ENCODE data around the gene PKDREJ.

Gene PKDREJ

DNA sequence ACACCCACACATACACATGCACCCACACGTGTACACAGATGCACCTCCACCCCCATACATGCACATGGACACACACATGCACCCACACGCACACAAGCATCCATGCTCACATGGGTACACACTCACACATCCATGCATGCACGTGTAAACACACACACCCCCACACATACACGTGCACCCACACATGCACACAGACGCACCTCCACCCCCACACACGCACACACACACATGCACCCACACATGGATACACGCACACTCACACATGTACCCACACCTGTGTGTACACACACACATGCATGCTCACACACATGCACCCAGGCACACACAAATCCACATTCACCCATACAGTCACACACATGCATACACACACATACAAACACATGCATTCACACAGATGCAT is 37.5 kb downstream of the PKDREJ start:
- no peaks in the 10 kb centered on the region for H3K9me3 ChIP-seq (ENCODE audit: low read length)
- H3F3A ChIP-seq (ENCODE audit: insufficient read depth, low read length) = no peaks in the 10 kb centered on the region
- no peaks in the 10 kb centered on the region for H3K9me2 ChIP-seq (ENCODE audit: low read depth, low read length)
- H3K36me3 ChIP-seq (ENCODE audit: insufficient read depth, low read length) = peaks cover 6% of the 10 kb centered on the region
- H3K27me3 ChIP-seq (ENCODE audit: insufficient read depth, low read length) = no peaks in the 10 kb centered on the region
- H2AFZ ChIP-seq (ENCODE audit: low read length) = no peak overlapping the region
- no peaks in the 10 kb centered on the region for H3K79me2 ChIP-seq (ENCODE audit: insufficient read depth, low read length)
- TF ChIP-seq, protein P1, sequence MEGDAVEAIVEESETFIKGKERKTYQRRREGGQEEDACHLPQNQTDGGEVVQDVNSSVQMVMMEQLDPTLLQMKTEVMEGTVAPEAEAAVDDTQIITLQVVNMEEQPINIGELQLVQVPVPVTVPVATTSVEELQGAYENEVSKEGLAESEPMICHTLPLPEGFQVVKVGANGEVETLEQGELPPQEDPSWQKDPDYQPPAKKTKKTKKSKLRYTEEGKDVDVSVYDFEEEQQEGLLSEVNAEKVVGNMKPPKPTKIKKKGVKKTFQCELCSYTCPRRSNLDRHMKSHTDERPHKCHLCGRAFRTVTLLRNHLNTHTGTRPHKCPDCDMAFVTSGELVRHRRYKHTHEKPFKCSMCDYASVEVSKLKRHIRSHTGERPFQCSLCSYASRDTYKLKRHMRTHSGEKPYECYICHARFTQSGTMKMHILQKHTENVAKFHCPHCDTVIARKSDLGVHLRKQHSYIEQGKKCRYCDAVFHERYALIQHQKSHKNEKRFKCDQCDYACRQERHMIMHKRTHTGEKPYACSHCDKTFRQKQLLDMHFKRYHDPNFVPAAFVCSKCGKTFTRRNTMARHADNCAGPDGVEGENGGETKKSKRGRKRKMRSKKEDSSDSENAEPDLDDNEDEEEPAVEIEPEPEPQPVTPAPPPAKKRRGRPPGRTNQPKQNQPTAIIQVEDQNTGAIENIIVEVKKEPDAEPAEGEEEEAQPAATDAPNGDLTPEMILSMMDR (IDR thresholded peaks at IDR 0.05; ENCODE audit: low read length) = no peak
- no peak for TF ChIP-seq EZH2 (IDR thresholded peaks at IDR 0.05; ENCODE audit: borderline replicate concordance, low read length)
- no peak overlapping the region for H3K9ac ChIP-seq (ENCODE audit: low read length)
- no peak overlapping the region for H3K27ac ChIP-seq (ENCODE audit: low read depth, low read length, poor library complexity, severe bottlenecking)
- H4K20me1 ChIP-seq (ENCODE audit: insufficient read depth, low read length) = no peaks in the 10 kb centered on the region
- no peaks in the 10 kb centered on the region for H3K4me1 ChIP-seq (ENCODE audit: insufficient read depth, low read length, severe bottlenecking)
- H3K4me3 ChIP-seq (ENCODE audit: low read depth, low read length, poor library complexity, severe bottlenecking) = no peak overlapping the region
- no peak overlapping the region for H3K4me2 ChIP-seq (ENCODE audit: low read length)

DNA sequence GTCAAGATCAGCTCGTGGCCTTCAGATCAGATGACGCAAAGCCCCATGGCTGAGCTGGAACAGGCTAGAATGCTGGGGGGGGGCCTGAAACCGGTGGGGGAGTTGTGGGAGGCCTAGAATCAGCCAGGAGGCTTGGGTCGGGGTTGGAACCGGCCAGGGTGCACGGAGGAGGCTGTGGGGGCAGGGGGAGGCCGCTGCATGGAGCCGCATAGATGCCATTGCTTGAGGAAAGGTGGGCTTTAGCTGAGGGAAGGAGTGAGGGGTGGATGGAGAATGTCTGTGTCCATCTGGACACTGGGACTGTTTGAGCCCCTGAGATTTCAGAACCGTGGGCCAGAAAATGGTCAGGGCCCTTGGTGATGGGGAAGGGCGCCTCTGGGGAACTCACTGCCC is 38.2 kb downstream of the PKDREJ start:
- Histone ChIP-seq H3K9me3 (ENCODE audit: low read length) (no peaks in the 10 kb centered on the region), H3K4me3 (ENCODE audit: low read depth, low read length, poor library complexity, severe bottlenecking) (no peak overlapping the region), H3K9me2 (ENCODE audit: low read depth, low read length) (no peaks in the 10 kb centered on the region), H3K4me1 (ENCODE audit: insufficient read depth, low read length, severe bottlenecking) (peaks cover 2% of the 10 kb centered on the region), H4K20me1 (ENCODE audit: insufficient read depth, low read length) (no peaks in the 10 kb centered on the region), H3K9ac (ENCODE audit: low read length) (no peak overlapping the region), H3F3A (ENCODE audit: insufficient read depth, low read length) (no peaks in the 10 kb centered on the region), H3K4me2 (ENCODE audit: low read length) (no peak overlapping the region), H3K36me3 (ENCODE audit: insufficient read depth, low read length) (peaks cover 13% of the 10 kb centered on the region), H3K27ac (ENCODE audit: low read depth, low read length, poor library complexity, severe bottlenecking) (no peak overlapping the region), H3K27me3 (ENCODE audit: insufficient read depth, low read length) (no peaks in the 10 kb centered on the region), H2AFZ (ENCODE audit: low read length) (no peak overlapping the region), H3K79me2 (ENCODE audit: insufficient read depth, low read length) (no peaks in the 10 kb centered on the region)
- TF ChIP-seq, protein P1 (IDR thresholded peaks at IDR 0.05; ENCODE audit: low read length) = no peak
- TF ChIP-seq EZH2 (IDR thresholded peaks at IDR 0.05; ENCODE audit: borderline replicate concordance, low read length) = no peak

DNA sequence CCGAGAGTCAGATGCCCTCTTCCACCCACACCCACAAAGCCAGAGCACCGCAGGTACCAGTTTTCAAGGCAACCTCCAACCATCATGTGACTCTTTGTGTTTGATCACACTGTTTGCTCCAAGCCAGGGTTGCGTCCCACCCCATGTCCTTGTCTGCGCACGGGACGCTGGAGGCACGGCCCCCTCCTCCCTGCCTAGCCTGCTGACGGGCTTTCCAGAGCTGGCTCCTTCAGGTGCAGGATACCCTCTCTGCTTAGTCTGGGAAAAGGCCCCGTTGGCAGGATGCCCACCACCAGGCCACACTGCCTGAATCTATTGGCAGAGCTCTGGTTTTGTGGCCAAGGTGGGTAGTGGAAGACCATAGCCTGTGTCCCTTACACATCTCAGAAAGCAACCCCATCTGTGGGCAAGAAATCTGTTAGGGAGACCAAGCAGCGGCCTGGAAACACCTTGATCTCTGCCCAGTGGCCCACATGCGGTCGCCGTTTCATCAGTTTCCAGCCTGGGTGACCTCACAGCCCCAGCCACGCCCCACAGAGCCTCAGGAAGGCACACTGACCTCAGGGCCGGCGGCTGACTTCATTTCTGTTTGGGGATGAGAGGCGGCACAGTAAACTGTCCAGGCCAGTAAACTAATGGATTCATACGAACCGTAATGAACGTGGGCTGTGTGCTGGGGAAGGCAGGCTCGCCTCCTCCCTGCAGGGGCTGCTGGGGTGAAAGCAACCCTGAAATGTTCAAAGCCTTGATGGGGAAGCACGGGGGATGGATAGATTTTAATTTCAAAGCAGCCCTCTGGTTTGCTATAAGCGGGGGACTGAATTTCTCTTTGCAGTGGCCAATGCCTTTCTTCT is 38.9 kb downstream of the PKDREJ start:
- H3F3A ChIP-seq (ENCODE audit: insufficient read depth, low read length) = no peaks in the 10 kb centered on the region
- peaks cover 19% of the 10 kb centered on the region for H3K36me3 ChIP-seq (ENCODE audit: insufficient read depth, low read length)
- no peaks in the 10 kb centered on the region for H3K79me2 ChIP-seq (ENCODE audit: insufficient read depth, low read length)
- H2AFZ ChIP-seq (ENCODE audit: low read length) = no peak overlapping the region
- no peak overlapping the region for H3K4me2 ChIP-seq (ENCODE audit: low read length)
- no peak overlapping the region for H3K27ac ChIP-seq (ENCODE audit: low read depth, low read length, poor library complexity, severe bottlenecking)
- no peaks in the 10 kb centered on the region for H3K9me3 ChIP-seq (ENCODE audit: low read length)
- H3K27me3 ChIP-seq (ENCODE audit: insufficient read depth, low read length) = no peaks in the 10 kb centered on the region
- H3K9ac ChIP-seq (ENCODE audit: low read length) = no peak overlapping the region
- peaks cover 9% of the 10 kb centered on the region for H3K4me1 ChIP-seq (ENCODE audit: insufficient read depth, low read length, severe bottlenecking)
- no peaks in the 10 kb centered on the region for H3K9me2 ChIP-seq (ENCODE audit: low read depth, low read length)
- no peak overlapping the region for H3K4me3 ChIP-seq (ENCODE audit: low read depth, low read length, poor library complexity, severe bottlenecking)
- no peak for TF ChIP-seq EZH2 (IDR thresholded peaks at IDR 0.05; ENCODE audit: borderline replicate concordance, low read length)
- TF ChIP-seq, protein P1 (IDR thresholded peaks at IDR 0.05; ENCODE audit: low read length) = no peak
- no peaks in the 10 kb centered on the region for H4K20me1 ChIP-seq (ENCODE audit: insufficient read depth, low read length)

All from OCI-LY1 (cell line).